Kidney (tissue), 14 donors: Measurements from ENCODE around the gene IFFO2. TPM values are rescaled to one million over a fixed set of nuclear protein-coding genes. Genes with fewer than 3 reads are reported as not detected.

Source experiments
- DNase-seq, 5 donors: peaks; one replicate each; pipeline ENCODE4 v3.0.0-alpha.2; 2013 to 2020
- FAIRE-seq: peaks from 2 replicates; lab custom pipeline; 2012; peaks lifted over from hg19 to GRCh38; lab: Jason Lieb, UNC
- H3K27ac ChIP-seq, 2 donors: one replicate each; pipeline ENCODE4 v1.7.0; 2013; ENCODE audit warnings: low read depth in 2 of 2, low read length in 2 of 2, inconsistent platforms in 1 of 2
- H3K27me3 ChIP-seq: one replicate; pipeline ENCODE4 v1.7.1; 2013; ENCODE audit warnings: low read length, inconsistent platforms; ENCODE audit not compliant: control insufficient read depth, insufficient read depth
- H3K36me3 ChIP-seq, 3 donors: one replicate each; pipeline versions ENCODE4 v1.7.0 to v1.7.1; 2013; ENCODE audit warnings: low read length in 3 of 3, control low read depth in 1 of 3, inconsistent platforms in 1 of 3; ENCODE audit not compliant: insufficient read depth in 3 of 3, control insufficient read depth in 2 of 3
- H3K4me1 ChIP-seq, 3 donors: one replicate each; pipeline versions ENCODE4 v1.7.0 to v1.7.1; 2013; ENCODE audit warnings: low read length in 3 of 3, inconsistent platforms in 1 of 3, low read depth in 1 of 3; ENCODE audit not compliant: control insufficient read depth in 2 of 3, insufficient read depth in 2 of 3
- H3K4me3 ChIP-seq, 3 donors: one replicate each; pipeline versions ENCODE4 v1.7.0 to v1.8.1; 2013; ENCODE audit warnings: low read length in 3 of 3, control low read depth in 1 of 3, inconsistent platforms in 1 of 3
- H3K9ac ChIP-seq, 3 donors: one replicate each; pipeline versions ENCODE4 v1.7.0 to v1.7.1; 2013; ENCODE audit warnings: low read length in 3 of 3, control low read depth in 1 of 3, inconsistent platforms in 1 of 3
- H3K9me3 ChIP-seq, 3 donors: one replicate each; pipeline versions ENCODE4 v1.7.0 to v1.7.1; 2013; ENCODE audit warnings: low read length in 3 of 3, control low read depth in 1 of 3, inconsistent platforms in 1 of 3; ENCODE audit not compliant: control insufficient read depth in 2 of 3, insufficient read depth in 1 of 3
- intact Hi-C: fragments of 100-400 bp; cut with DNase I; formaldehyde crosslinking; loops from one replicate; pipeline ENCODE4 v1.11.1; 2022
- polyA plus RNA-seq: library from polyadenylated mRNA; stranded (reverse); fragments of 350-450 nt; fragmentation: Illumina TruSeq; extraction: RNeasy Lipid Tissue Mini Kit (QIAGEN cat#74804); gene quantifications from one replicate; pipeline ENCODE4 v1.2.3, GENCODE V29; 2014; ENCODE audit warnings: low read depth, low replicate concordance; ENCODE audit not compliant: insufficient read depth
- total RNA-seq: library from RNA; stranded (reverse); fragmentation: NEBNext Ultra II Directional; extraction: Animal tissue kit (Norgen Biotek cat#: 25700); gene quantifications from one replicate; pipeline ENCODE4 v1.2.1, GENCODE V29; 2021
- TF ChIP-seq, protein P1 (sequence below): IDR thresholded peaks from 3 replicates; pipeline ENCODE4 v1.5.1; 2012; ENCODE audit warnings: mild to moderate bottlenecking, moderate library complexity, borderline replicate concordance; ENCODE audit not compliant: insufficient read depth; ENCODE audit errors: extremely low read depth
- donor health status: control.
- donor health status: control.
- donor health status: control.
- donor health status: control.
- donor health status: control.
- donor health status: DM: yes; HTN: yes; CAD: no.
- donor health status: Normal renal cell carcinoma (clear cell type).

Gene IFFO2
- total and polyA plus RNA-seq, 2 donors from 2014 or later = 7.5 to 23.1 TPM

DNA sequence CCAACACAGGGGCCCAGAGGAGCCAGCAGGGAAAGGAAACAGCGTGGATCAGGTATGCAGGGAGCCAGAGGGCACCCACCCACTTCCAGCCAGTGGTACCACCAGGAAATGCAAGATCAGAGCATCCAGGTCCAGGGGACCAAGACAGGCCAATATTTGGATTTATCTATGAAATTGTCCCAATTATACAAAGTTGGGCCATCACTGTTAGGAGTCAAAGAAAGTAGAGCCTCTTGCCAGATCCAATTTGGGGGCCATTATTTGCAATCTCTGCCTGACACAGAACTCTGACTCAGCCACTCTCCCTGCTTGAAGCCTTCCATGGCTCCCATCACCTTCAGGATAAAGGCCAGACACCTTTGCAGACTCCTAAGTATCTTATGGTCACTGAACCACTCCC, 75.9 kb downstream of the IFFO2 start:
- DNase-seq (no peak), FAIRE-seq (no peak)
- H3K36me3 ChIP-seq = peaks cover 4 to 48% (median 31%) of the 10 kb centered on the region in 3 donors
- H3K9me3 ChIP-seq = no peaks in the 10 kb centered on the region
- H3K9ac ChIP-seq = no peak overlapping the region
- H3K27ac ChIP-seq = no peak overlapping the region
- TF ChIP-seq, protein P1, sequence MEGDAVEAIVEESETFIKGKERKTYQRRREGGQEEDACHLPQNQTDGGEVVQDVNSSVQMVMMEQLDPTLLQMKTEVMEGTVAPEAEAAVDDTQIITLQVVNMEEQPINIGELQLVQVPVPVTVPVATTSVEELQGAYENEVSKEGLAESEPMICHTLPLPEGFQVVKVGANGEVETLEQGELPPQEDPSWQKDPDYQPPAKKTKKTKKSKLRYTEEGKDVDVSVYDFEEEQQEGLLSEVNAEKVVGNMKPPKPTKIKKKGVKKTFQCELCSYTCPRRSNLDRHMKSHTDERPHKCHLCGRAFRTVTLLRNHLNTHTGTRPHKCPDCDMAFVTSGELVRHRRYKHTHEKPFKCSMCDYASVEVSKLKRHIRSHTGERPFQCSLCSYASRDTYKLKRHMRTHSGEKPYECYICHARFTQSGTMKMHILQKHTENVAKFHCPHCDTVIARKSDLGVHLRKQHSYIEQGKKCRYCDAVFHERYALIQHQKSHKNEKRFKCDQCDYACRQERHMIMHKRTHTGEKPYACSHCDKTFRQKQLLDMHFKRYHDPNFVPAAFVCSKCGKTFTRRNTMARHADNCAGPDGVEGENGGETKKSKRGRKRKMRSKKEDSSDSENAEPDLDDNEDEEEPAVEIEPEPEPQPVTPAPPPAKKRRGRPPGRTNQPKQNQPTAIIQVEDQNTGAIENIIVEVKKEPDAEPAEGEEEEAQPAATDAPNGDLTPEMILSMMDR = no peak
- peaks cover 0 to 40% (median 19%) of the 10 kb centered on the region in 3 donors for H3K4me1 ChIP-seq
- no peak overlapping the region for H3K4me3 ChIP-seq
- intact Hi-C loops = no loop called here
- no peaks in the 10 kb centered on the region for H3K27me3 ChIP-seq

DNA sequence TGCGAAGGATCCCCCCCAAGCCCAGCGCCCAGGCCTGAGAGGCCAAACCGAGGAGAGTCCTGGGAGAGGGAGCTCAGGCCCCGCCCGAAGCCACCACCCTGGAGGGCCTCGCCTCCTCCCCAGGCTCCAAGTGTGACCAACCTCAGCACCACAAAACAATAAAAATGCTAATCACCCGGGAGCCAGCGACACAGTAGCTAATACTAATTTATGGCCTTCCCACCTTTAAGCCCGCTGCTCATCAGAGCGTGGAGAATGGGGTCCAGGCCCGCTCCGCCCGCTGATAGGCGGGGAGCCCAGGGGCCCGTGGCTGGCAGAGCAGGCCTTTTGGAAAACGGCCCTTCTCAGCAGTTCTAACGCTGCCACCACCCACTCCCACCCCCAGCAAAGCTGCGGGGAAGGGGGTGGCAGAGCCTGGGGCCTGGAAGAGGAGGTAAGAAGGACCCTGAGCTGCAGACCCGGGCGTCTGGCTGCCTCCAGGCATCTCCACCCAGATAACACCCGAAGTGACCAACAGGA, 76.6 kb downstream of the IFFO2 start:
- Histone ChIP-seq H3K4me3 (no peak overlapping the region), H3K27me3 (no peaks in the 10 kb centered on the region), H3K9me3 (no peaks in the 10 kb centered on the region), H3K27ac (no peak overlapping the region), H3K36me3 (peaks cover 4 to 48% (median 31%) of the 10 kb centered on the region in 3 donors), H3K9ac (no peak overlapping the region), H3K4me1 (peaks cover 0 to 36% (median 17%) of the 10 kb centered on the region in 3 donors)
- TF ChIP-seq, protein P1 = no peak
- DNase-seq = peak; percentile 73 to 87 (median 80)
- intact Hi-C loops = loop anchor here (10.0 kb wide), 1 partner anchor 275 kb away; no protein-coding TSS in a partner anchor
- FAIRE-seq = no peak

DNA sequence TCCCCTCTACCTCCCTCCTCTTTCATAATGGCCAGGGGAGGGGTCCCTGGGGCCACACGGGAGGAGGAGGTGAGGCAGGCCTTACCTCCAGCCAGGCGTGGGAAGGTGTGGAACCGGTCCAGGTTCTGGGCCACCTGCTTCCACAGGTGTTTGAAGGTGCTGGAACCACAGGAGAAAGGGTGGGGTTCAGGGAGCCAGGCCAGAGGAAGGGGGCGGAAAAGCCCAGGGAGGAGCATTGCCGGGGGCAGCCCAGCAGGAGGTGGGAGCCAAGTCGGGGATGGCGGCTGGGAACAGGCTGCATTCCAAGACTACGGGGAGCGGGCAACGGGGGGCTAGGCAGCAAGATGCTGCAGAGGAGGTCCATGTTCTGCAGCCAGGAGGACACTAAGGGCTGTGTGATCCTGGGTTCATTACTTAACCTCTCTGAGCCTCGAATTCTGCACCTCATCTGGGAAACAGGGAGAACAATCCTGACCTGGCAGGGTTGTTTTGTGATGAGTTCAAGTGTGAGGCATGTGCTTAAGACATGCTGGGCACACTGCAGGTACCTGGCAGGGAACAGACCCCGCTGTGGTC, 77.2 kb downstream of the IFFO2 start:
- H3K4me1 ChIP-seq = peaks cover 0 to 31% (median 12%) of the 10 kb centered on the region in 3 donors
- no peak for FAIRE-seq
- intact Hi-C loops = loop anchor here (10.0 kb wide), 1 partner anchor 275 kb away; no protein-coding TSS in a partner anchor
- peak overlapping the region in 1 of 2 donors; percentile 11 for H3K27ac ChIP-seq
- peak in 2 of 5 donors; percentile 59 to 82 for DNase-seq
- no peaks in the 10 kb centered on the region for H3K9me3 ChIP-seq
- no peaks in the 10 kb centered on the region for H3K27me3 ChIP-seq
- H3K4me3 ChIP-seq = no peak overlapping the region
- no peak overlapping the region for H3K9ac ChIP-seq
- peaks cover 4 to 49% (median 31%) of the 10 kb centered on the region in 3 donors for H3K36me3 ChIP-seq
- TF ChIP-seq, protein P1 = no peak
